Neural progenitor cell (in vitro differentiated cells): ENCODE results near the gene L1TD1.

Experiments
- EZH2 ChIP-seq: fragments of 200-600 bp; sonication (generic); IDR thresholded peaks from 2 replicates; pipeline ENCODE4 v1.6.1; 2017; ENCODE audit warnings: antibody characterized with exemption, mild to moderate bottlenecking, moderate library complexity
- EZH2phosphoT487 ChIP-seq: fragments of 200-600 bp; sonication (generic); IDR thresholded peaks from 2 replicates; pipeline ENCODE4 v1.6.1; 2017; ENCODE audit warnings: antibody characterized with exemption
- TF ChIP-seq, protein P1 (sequence below): fragments of 200-600 bp; sonication (generic); IDR thresholded peaks from 2 replicates; pipeline ENCODE4 v1.5.1; 2017; ENCODE audit warnings: antibody characterized with exemption, mild to moderate bottlenecking

GRCh38 chr1:62207187-62207586 lies 12.5 kb downstream of the L1TD1 start:
- TF ChIP-seq, protein P1, sequence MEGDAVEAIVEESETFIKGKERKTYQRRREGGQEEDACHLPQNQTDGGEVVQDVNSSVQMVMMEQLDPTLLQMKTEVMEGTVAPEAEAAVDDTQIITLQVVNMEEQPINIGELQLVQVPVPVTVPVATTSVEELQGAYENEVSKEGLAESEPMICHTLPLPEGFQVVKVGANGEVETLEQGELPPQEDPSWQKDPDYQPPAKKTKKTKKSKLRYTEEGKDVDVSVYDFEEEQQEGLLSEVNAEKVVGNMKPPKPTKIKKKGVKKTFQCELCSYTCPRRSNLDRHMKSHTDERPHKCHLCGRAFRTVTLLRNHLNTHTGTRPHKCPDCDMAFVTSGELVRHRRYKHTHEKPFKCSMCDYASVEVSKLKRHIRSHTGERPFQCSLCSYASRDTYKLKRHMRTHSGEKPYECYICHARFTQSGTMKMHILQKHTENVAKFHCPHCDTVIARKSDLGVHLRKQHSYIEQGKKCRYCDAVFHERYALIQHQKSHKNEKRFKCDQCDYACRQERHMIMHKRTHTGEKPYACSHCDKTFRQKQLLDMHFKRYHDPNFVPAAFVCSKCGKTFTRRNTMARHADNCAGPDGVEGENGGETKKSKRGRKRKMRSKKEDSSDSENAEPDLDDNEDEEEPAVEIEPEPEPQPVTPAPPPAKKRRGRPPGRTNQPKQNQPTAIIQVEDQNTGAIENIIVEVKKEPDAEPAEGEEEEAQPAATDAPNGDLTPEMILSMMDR = no peak
- TF ChIP-seq EZH2 (no peak), EZH2phosphoT487 (no peak)
